ENCODE results near the gene CMTM3. TPM values are rescaled to one million over a fixed set of nuclear protein-coding genes. Genes with fewer than 3 reads are reported as not detected.
A peak's percentile ranks its signal among the peaks of the same experiment; 100 is the strongest.

CMTM3 gene
- total RNA-seq, 2 donors from 2014 or later, result 15.6 to 26.2 TPM

DNA sequence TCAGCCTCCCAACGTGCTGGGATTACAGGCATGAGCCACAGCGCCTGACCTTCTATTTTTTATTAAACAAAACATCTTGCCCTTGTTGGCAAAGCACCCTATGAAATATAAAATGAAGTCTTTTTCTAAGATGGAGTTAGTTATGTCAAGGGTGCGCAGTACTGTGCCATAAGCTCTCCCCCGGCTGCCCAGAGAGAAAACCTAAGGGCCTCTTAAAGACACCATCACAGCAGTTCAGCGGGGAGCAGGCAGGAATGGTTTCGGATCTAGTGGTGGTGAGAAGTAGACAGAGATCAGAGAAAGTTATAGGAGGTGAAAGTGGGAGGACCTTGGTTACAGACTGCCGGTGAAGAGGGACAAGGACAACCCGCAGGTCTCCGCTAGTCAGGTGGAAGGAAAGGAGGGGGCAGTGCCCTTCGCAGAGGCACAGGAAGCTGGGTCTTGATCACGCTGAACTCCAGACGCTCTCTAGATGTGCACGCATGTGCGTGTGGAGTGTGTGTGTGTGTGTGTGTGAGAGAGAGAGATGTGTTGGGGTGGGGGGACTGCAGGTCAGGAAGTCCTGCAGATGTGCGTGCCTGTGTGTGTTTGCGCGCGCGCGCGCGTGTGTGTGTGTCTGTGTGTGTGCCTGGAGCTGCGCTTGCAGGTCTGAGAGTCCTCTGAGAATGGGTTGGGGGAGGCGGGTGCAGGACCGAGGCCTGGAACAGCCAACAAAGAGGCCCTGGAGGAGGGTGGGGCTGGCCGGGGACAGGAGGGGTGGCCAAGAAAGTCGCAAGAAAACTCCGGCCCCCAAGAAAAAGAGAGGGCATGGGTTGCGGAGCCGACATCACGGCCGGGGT, 748 bp upstream of the CMTM3 start:
- peak; percentile 73 for DNase-seq (ENCODE audit: low spot score)
- TF ChIP-seq CTCF (IDR thresholded peaks at IDR 0.05), result no peak
- Histone ChIP-seq H3K36me3 (no peaks in the 10 kb centered on the region), H3K27me3 (no peaks in the 10 kb centered on the region), H3K27ac (peak overlapping the region; percentile 86 to 91), H3K4me1 (peaks cover 3 to 34% of the 10 kb centered on the region in 2 donors), H3K4me3 (peak overlapping the region; percentile 71 to 83), H3K9me3 (no peaks in the 10 kb centered on the region)

- no peaks in the 10 kb centered on the region for H3K9me3 ChIP-seq
- no peak for DNase-seq (ENCODE audit: low spot score)
- H3K4me1 ChIP-seq, result peaks cover 3 to 38% of the 10 kb centered on the region in 2 donors
- H3K4me3 ChIP-seq, result peak overlapping the region; percentile 71 to 83
- H3K36me3 ChIP-seq, result peaks cover 16% of the 10 kb centered on the region
- H3K27ac ChIP-seq, result peak overlapping the region; percentile 86 to 91
- TF ChIP-seq CTCF (IDR thresholded peaks at IDR 0.05), result peak in 1 of 2 donors; percentile 37
- H3K27me3 ChIP-seq, result no peaks in the 10 kb centered on the region
These were observed 874 bp downstream of the CMTM3 start for GRCh38 chr16:66605177-66605978.

- no peak for TF ChIP-seq CTCF (IDR thresholded peaks at IDR 0.05)
- Histone ChIP-seq H3K4me1 (peaks cover 3 to 38% of the 10 kb centered on the region in 2 donors), H3K27ac (peak overlapping the region; percentile 86 to 91), H3K36me3 (peaks cover 22% of the 10 kb centered on the region), H3K27me3 (no peaks in the 10 kb centered on the region), H3K9me3 (no peaks in the 10 kb centered on the region), H3K4me3 (peak overlapping the region; percentile 71 to 83)
- no peak for DNase-seq (ENCODE audit: low spot score)
These were observed 1.7 kb downstream of the CMTM3 start for GRCh38 chr16:66605979-66606751.

GRCh38 chr16:66608241-66609138, 4.0 kb downstream of the CMTM3 start:
- TF ChIP-seq CTCF (IDR thresholded peaks at IDR 0.05), result peak; percentile 83 to 95
- peak overlapping the region in 1 of 2 donors; percentile 40 for H3K27ac ChIP-seq
- H3K4me1 ChIP-seq, result peaks cover 3 to 35% of the 10 kb centered on the region in 2 donors
- H3K9me3 ChIP-seq, result no peaks in the 10 kb centered on the region
- DNase-seq (ENCODE audit: low spot score), result peak; percentile 91
- peaks cover 44% of the 10 kb centered on the region for H3K36me3 ChIP-seq
- no peak overlapping the region for H3K4me3 ChIP-seq
- no peaks in the 10 kb centered on the region for H3K27me3 ChIP-seq

GRCh38 chr16:66609139-66609510, 4.6 kb downstream of the CMTM3 start:
- TF ChIP-seq CTCF (IDR thresholded peaks at IDR 0.05), result no peak
- peaks cover 50% of the 10 kb centered on the region for H3K36me3 ChIP-seq
- no peaks in the 10 kb centered on the region for H3K27me3 ChIP-seq
- peak overlapping the region in 1 of 2 donors; percentile 40 for H3K27ac ChIP-seq
- H3K4me3 ChIP-seq, result no peak overlapping the region
- DNase-seq (ENCODE audit: low spot score), result no peak
- H3K4me1 ChIP-seq, result peaks cover 3 to 29% of the 10 kb centered on the region in 2 donors
- H3K9me3 ChIP-seq, result no peaks in the 10 kb centered on the region

All from right atrium auricular region (tissue), 2 donors.